K562 (cell line): ENCODE measurements around the gene MDM4. TPM values are rescaled to one million over a fixed set of nuclear protein-coding genes. Genes with fewer than 3 reads are reported as not detected.

ENCODE experiments used
- CCNT2 ChIP-seq: IDR thresholded peaks from 2 replicates; pipeline ENCODE4 v1.6.1; 2011; ENCODE audit warnings: borderline replicate concordance, low read depth, mild to moderate bottlenecking, moderate library complexity, mixed read lengths, low read length; ENCODE audit not compliant: insufficient read length; ENCODE audit errors: extremely low read depth
- HEY1 ChIP-seq: fragments of 250-450 bp; sonication (Bioruptor Pico); IDR thresholded peaks from 2 replicates; pipeline ENCODE4 v1.5.0; 2020; ENCODE audit warnings: mild to moderate bottlenecking, moderate library complexity, borderline replicate concordance
- MXI1 ChIP-seq: IDR thresholded peaks from 2 replicates; pipeline ENCODE4 v1.6.1; 2011; ENCODE audit warnings: low read depth, mild to moderate bottlenecking, improper control_type of control experiment, low read length
- NR2C2 ChIP-seq, 2 experiments: fragments of 200-800 bp in 1 of 2; sonication (Bioruptor generic) in 1 of 2; sonication (generic) in 1 of 2; formaldehyde crosslinking in 1 of 2; IDR thresholded peaks; 2 replicates each; pipeline versions ENCODE4 v1.6.1 to v1.8.0; 2016 to 2022; ENCODE audit warnings: mild to moderate bottlenecking in 1 of 2, missing compliant biosample characterization in 1 of 2, missing genetic modification characterization in 1 of 2, missing genetic modification reagents in 1 of 2
- POLR3A ChIP-seq: IDR thresholded peaks from 2 replicates; pipeline ENCODE4 v1.6.1; 2011; ENCODE audit warnings: borderline replicate concordance, mild to moderate bottlenecking, moderate library complexity; ENCODE audit not compliant: insufficient read length, insufficient read depth; ENCODE audit errors: extremely low read depth
- PTRF ChIP-seq: fragments of 450-650 bp; IDR thresholded peaks from 2 replicates; pipeline ENCODE4 v1.6.1; 2016; ENCODE audit warnings: mild to moderate bottlenecking, missing genetic modification characterization, missing compliant biosample characterization
- RUNX1 ChIP-seq: sonication (generic); IDR thresholded peaks from 2 replicates; pipeline ENCODE4 v1.6.1; 2016; ENCODE audit warnings: antibody characterized with exemption, low read depth
- SMC3 ChIP-seq: conservative IDR thresholded peaks from 2 replicates; pipeline ENCODE4 v1.6.1; 2011; ENCODE audit warnings: low read depth, low read length, improper control_type of control experiment; ENCODE audit not compliant: insufficient read depth
- TAF1 ChIP-seq: IDR thresholded peaks from 2 replicates; pipeline ENCODE4 v1.6.1; 2011; ENCODE audit warnings: mild to moderate bottlenecking, low read length, moderate library complexity; ENCODE audit not compliant: insufficient read depth, control insufficient read depth, severe bottlenecking; ENCODE audit errors: extremely low read depth
- ZKSCAN8 ChIP-seq: fragments of 200-800 bp; sonication (Bioruptor generic); IDR thresholded peaks from 2 replicates; pipeline ENCODE4 v1.6.1; 2016; ENCODE audit warnings: missing genetic modification characterization, missing compliant biosample characterization
- ZNF124 ChIP-seq: sonication (generic); formaldehyde crosslinking; IDR thresholded peaks from 2 replicates; pipeline ENCODE4 v1.8.1; 2022; ENCODE audit warnings: missing genetic modification reagents
- ZNF282 ChIP-seq: sonication (generic); formaldehyde crosslinking; IDR thresholded peaks from 2 replicates; pipeline ENCODE4 v1.8.1; 2023; ENCODE audit warnings: missing genetic modification reagents
- ZNF77 ChIP-seq: fragments of 250-450 bp; sonication (Bioruptor Pico); IDR thresholded peaks from 2 replicates; pipeline ENCODE4 v1.5.0; 2020
- polyA plus RNA-seq, 8 experiments: library from polyadenylated mRNA; depleted of rRNA in 4 of 8; stranded (reverse) in 5 of 8; unstranded in 3 of 8; fragments of >200 nt; fragmentation: Nextera tagmentation in 2 of 8; fragmentation: Illumina TruSeq in 1 of 8; extraction: Ambion mirVana in 2 of 8; extraction: Trizol in 1 of 8; gene quantifications; 2 replicates each; pipeline versions ENCODE4 v1.2.1 to v1.2.3, GENCODE V29; 2011 to 2014; ENCODE audit warnings: inconsistent platforms in 1 of 8, missing spikeins in 1 of 8
- total RNA-seq, 7 experiments: library from RNA; depleted of rRNA in 6 of 7; stranded (reverse); fragments of >200 nt in 6 of 7; fragmentation: Illumina TruSeq in 2 of 7; extraction: Trizol in 2 of 7; gene quantifications; 2 replicates each; pipeline versions ENCODE4 v1.2.1 to v1.2.3, GENCODE V29; 2011 to 2021; ENCODE audit warnings: low replicate concordance in 1 of 7
- TF ChIP-seq, protein P1 (sequence below): sonication (generic); formaldehyde crosslinking; IDR thresholded peaks from 2 replicates; pipeline ENCODE4 v1.8.0; 2023; ENCODE audit warnings: missing genetic modification reagents, mild to moderate bottlenecking, borderline replicate concordance
- TF ChIP-seq, protein P2 (sequence below): sonication (generic); formaldehyde crosslinking; IDR thresholded peaks from 2 replicates; pipeline ENCODE4 v1.8.0; 2022; ENCODE audit warnings: mild to moderate bottlenecking, missing genetic modification reagents
- TF ChIP-seq, protein P3 (sequence below): fragments of 250-450 bp; sonication (Bioruptor Pico); IDR thresholded peaks from 2 replicates; pipeline ENCODE4 v1.5.0; 2020; ENCODE audit warnings: mild to moderate bottlenecking, borderline replicate concordance
- TF ChIP-seq, protein P4 (sequence below): fragments of 250-450 bp; sonication (Bioruptor Pico); IDR thresholded peaks from 2 replicates; pipeline ENCODE4 v1.6.1; 2021; ENCODE audit warnings: mild to moderate bottlenecking

The MDM4 gene
- total and polyA plus RNA-seq, 9 of the 15 experiments (the other 6 are each of a cell fraction or from before 2014, with no cell fraction given): 3.3 to 61.7 (median 21.2) TPM

DNA sequence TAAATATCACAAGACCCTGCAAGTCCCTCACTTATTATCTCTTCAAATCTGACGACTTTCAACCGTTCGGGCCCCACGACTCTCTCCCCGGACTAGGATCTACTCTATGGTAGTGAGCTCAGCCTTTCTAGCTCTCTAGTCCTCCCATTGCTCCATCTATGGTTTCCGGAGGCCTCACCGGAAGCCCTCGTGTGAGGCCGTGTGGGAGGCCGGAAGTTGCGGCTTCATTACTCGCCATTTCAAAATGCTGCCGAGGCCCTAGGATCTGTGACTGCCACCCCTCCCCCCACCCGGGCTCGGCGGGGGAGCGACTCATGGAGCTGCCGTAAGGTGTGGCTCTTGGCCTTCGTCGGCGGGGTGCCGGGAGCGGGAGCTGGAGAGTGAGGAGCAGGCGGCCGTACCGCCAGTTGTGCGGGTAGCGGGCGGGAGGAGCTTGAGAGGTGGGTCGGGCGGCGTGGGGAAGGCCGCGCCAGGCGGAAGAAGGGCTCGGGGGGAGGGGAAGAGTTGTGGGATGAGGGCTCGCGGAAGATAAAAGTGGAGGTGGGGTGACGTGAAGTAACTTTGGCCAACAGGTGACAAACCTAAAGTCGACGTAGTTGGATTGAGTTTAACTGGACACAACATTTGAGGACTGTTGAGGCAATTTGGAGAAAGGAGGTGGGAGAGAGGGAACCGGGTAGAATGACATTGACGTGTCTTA lies at the start of gene MDM4 (continued):
- TF ChIP-seq, protein P1, sequence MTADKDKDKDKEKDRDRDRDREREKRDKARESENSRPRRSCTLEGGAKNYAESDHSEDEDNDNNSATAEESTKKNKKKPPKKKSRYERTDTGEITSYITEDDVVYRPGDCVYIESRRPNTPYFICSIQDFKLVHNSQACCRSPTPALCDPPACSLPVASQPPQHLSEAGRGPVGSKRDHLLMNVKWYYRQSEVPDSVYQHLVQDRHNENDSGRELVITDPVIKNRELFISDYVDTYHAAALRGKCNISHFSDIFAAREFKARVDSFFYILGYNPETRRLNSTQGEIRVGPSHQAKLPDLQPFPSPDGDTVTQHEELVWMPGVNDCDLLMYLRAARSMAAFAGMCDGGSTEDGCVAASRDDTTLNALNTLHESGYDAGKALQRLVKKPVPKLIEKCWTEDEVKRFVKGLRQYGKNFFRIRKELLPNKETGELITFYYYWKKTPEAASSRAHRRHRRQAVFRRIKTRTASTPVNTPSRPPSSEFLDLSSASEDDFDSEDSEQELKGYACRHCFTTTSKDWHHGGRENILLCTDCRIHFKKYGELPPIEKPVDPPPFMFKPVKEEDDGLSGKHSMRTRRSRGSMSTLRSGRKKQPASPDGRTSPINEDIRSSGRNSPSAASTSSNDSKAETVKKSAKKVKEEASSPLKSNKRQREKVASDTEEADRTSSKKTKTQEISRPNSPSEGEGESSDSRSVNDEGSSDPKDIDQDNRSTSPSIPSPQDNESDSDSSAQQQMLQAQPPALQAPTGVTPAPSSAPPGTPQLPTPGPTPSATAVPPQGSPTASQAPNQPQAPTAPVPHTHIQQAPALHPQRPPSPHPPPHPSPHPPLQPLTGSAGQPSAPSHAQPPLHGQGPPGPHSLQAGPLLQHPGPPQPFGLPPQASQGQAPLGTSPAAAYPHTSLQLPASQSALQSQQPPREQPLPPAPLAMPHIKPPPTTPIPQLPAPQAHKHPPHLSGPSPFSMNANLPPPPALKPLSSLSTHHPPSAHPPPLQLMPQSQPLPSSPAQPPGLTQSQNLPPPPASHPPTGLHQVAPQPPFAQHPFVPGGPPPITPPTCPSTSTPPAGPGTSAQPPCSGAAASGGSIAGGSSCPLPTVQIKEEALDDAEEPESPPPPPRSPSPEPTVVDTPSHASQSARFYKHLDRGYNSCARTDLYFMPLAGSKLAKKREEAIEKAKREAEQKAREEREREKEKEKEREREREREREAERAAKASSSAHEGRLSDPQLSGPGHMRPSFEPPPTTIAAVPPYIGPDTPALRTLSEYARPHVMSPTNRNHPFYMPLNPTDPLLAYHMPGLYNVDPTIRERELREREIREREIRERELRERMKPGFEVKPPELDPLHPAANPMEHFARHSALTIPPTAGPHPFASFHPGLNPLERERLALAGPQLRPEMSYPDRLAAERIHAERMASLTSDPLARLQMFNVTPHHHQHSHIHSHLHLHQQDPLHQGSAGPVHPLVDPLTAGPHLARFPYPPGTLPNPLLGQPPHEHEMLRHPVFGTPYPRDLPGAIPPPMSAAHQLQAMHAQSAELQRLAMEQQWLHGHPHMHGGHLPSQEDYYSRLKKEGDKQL (CRISPR knock-in tag): 0 out of 2 replicates have a peak, but pooled peaks have one; percentile 87
- no peak; the same call in 1 of the 2 replicates for TF ChIP-seq HEY1 (CRISPR knock-in tag)
- TF ChIP-seq, protein P2, sequence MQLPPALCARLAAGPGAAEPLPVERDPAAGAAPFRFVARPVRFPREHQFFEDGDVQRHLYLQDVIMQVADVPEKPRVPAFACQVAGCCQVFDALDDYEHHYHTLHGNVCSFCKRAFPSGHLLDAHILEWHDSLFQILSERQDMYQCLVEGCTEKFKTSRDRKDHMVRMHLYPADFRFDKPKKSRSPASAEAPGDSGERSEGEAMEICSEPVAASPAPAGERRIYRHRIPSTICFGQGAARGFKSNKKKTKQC (CRISPR knock-in tag): peak; percentile 94
- TF ChIP-seq TAF1: peak; percentile 88
- TF ChIP-seq, protein P3, sequence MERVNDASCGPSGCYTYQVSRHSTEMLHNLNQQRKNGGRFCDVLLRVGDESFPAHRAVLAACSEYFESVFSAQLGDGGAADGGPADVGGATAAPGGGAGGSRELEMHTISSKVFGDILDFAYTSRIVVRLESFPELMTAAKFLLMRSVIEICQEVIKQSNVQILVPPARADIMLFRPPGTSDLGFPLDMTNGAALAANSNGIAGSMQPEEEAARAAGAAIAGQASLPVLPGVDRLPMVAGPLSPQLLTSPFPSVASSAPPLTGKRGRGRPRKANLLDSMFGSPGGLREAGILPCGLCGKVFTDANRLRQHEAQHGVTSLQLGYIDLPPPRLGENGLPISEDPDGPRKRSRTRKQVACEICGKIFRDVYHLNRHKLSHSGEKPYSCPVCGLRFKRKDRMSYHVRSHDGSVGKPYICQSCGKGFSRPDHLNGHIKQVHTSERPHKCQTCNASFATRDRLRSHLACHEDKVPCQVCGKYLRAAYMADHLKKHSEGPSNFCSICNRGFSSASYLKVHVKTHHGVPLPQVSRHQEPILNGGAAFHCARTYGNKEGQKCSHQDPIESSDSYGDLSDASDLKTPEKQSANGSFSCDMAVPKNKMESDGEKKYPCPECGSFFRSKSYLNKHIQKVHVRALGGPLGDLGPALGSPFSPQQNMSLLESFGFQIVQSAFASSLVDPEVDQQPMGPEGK (CRISPR knock-in tag): peak; percentile 76; the same call in 1 of the 2 replicates
- TF ChIP-seq ZNF124: no peak
- no peak; the same call in 1 of the 2 replicates for TF ChIP-seq ZNF282 (CRISPR knock-in tag)
- TF ChIP-seq POLR3A: no peak
- TF ChIP-seq CCNT2: peak; percentile 83
- no peak for TF ChIP-seq PTRF (tag)
- TF ChIP-seq, protein P4, sequence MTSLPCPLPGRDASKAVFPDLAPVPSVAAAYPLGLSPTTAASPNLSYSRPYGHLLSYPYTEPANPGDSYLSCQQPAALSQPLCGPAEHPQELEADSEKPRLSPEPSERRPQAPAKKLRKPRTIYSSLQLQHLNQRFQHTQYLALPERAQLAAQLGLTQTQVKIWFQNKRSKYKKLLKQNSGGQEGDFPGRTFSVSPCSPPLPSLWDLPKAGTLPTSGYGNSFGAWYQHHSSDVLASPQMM: no peak
- no peak for TF ChIP-seq SMC3
- 0 out of 2 replicates have a peak, but pooled peaks have one; percentile 46 for TF ChIP-seq RUNX1
- TF ChIP-seq ZNF77: no peak
- peak; percentile 72 for TF ChIP-seq MXI1
- no peak for TF ChIP-seq ZKSCAN8 (CRISPR knock-in tag)
- TF ChIP-seq NR2C2 (CRISPR knock-in tag; IDR thresholded peaks at IDR 0.05): peak; percentile 82
- TF ChIP-seq NR2C2 (tag; IDR thresholded peaks at IDR 0.05): peak; percentile 89
